Muscle layer of duodenum (tissue), 2 donors: ENCODE data around the gene N4BP2.
A peak's percentile ranks its signal among the peaks of the same experiment; 100 is the strongest.

ENCODE experiments used
- H3K27ac ChIP-seq: one replicate; pipeline ENCODE4 v1.7.0; 2013; ENCODE audit warnings: mild to moderate bottlenecking, low read length
- H3K27me3 ChIP-seq: one replicate; pipeline ENCODE4 v1.7.0; 2013; ENCODE audit warnings: low read depth, mild to moderate bottlenecking, control low read depth, low read length
- H3K36me3 ChIP-seq, 2 donors: one replicate each; pipeline ENCODE4 v1.7.0; 2013; ENCODE audit warnings: low read length in 2 of 2, control low read depth in 1 of 2, mild to moderate bottlenecking in 1 of 2; ENCODE audit not compliant: insufficient read depth in 2 of 2, control insufficient read depth in 1 of 2
- H3K4me1 ChIP-seq, 2 donors: one replicate each; pipeline ENCODE4 v1.7.0; 2013; ENCODE audit warnings: low read length in 2 of 2, mild to moderate bottlenecking in 2 of 2, control low read depth in 1 of 2, moderate library complexity in 1 of 2; ENCODE audit not compliant: insufficient read depth in 2 of 2, control insufficient read depth in 1 of 2
- H3K4me3 ChIP-seq, 2 donors: one replicate each; pipeline ENCODE4 v1.7.0; 2013; ENCODE audit warnings: low read length in 2 of 2, low read depth in 1 of 2, mild to moderate bottlenecking in 1 of 2
- H3K9me3 ChIP-seq, 2 donors: one replicate each; pipeline ENCODE4 v1.7.0; 2013; ENCODE audit warnings: low read length in 2 of 2, control low read depth in 1 of 2, mild to moderate bottlenecking in 1 of 2; ENCODE audit not compliant: control insufficient read depth in 1 of 2
- donor health status: healthy.

Gene N4BP2

DNA sequence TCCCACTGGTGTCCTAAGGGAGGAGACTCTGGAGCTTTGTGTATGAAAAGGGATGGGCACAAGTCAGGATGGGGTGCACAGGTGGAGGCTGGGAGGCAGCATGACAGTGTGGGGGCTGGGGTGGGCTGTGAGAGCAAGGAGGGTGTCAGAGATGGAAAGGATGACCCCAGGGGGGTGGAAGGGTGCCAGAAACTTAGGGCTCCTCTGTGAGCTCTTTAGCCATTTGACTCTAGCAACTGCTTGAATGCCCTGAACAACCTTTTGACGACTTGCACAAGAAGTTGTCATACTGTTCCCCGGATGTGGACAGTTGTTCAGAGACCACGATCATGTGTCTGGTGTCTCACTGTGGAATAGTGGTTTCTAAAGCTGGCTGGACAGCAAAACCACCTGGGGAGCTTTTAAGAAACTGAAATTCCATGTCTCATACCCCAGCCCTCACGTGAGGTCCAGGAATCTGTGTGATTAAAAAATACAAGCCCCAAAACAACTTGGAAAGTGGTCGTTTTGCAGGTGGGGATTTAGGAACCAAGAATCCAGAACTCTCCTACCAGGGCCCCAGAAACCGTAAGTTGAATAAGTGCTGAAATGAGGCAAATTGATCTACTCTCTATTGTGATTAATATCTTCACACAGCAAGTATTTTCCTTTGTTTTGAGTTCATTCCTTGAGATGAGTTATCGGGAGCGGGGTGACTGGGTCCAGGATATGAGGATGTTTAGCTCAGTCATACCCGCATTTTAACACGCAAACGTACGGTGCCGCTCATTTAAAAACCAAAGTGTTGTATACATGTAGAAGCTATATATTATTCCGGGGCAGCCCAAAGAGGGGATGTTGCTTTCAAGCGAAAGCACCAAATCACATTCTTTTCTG lies 143.6 kb downstream of the N4BP2 start:
- peak overlapping the region in 1 of 2 donors; percentile 13 for H3K4me3 ChIP-seq
- no peaks in the 10 kb centered on the region for H3K9me3 ChIP-seq
- H3K27me3 ChIP-seq, result no peaks in the 10 kb centered on the region
- H3K4me1 ChIP-seq, result no peaks in the 10 kb centered on the region
- no peaks in the 10 kb centered on the region for H3K36me3 ChIP-seq
- H3K27ac ChIP-seq, result peak overlapping the region; percentile 45

DNA sequence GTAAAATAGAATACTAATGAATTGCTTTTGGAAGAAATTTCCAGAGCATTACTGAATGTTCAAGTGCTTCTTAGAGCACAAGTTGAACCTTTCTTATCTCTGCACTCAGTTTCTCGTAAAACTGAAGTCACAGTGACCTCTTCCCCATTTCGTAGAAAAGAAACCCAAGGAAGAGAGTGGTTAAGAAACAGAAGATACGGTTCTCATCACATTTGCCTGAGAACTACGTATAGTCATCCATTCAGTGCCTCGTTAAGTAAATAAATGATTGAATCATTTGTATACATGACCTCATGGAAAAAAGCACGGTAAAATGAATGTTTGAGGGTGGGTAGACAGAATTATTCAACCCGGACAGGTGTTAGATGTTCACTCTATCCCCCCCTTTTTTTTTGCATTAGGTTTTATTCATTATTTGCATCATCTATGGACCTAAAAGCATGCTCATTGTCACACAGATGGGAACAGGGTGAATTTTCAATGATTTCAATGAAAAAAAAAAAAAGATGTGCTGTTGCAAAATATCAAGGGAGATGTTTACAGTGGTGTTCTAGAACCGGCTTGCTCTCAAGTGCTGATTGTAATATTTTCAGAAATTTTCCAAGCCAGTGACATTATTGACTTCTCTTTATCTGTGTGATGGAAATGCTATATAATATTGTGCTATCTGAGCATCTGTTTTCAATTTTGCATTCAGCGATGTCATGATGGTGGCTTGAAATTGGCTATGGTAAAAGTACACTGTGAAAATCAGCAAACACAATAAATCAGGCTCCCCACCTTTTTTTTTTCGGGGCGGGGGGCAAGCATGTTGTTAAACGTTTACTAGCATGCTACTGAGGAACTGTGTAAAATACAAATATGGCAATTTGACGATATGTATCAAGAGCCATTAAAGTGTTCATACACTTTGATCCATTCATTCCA lies 144.5 kb downstream of the N4BP2 start:
- Histone ChIP-seq H3K36me3 (no peaks in the 10 kb centered on the region), H3K4me1 (no peaks in the 10 kb centered on the region), H3K27ac (peak overlapping the region; percentile 45), H3K9me3 (no peaks in the 10 kb centered on the region), H3K27me3 (no peaks in the 10 kb centered on the region), H3K4me3 (peak overlapping the region in 1 of 2 donors; percentile 13)

DNA sequence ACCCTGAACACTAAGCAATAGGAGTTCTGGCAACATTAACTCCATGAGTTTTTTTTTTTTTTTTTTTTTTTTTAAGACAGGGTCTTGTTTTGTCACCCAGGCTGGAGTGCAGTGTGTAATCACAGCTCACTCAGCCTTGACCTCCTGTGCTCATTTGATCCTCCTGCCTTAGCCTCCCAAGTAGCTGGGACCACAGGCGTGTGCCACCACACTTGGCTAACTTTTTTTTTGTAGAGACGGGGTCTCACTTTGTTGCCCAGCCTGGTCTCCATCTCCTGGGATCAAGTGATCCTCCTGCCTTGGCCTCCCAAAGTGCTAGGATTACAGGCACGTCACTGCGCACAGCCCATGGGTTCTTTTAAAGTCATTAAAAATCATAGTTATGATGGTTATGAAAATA lies 145.2 kb downstream of the N4BP2 start:
- H3K27ac ChIP-seq, result no peak overlapping the region
- no peaks in the 10 kb centered on the region for H3K9me3 ChIP-seq
- no peaks in the 10 kb centered on the region for H3K4me1 ChIP-seq
- H3K27me3 ChIP-seq, result no peaks in the 10 kb centered on the region
- no peak overlapping the region for H3K4me3 ChIP-seq
- H3K36me3 ChIP-seq, result no peaks in the 10 kb centered on the region

DNA sequence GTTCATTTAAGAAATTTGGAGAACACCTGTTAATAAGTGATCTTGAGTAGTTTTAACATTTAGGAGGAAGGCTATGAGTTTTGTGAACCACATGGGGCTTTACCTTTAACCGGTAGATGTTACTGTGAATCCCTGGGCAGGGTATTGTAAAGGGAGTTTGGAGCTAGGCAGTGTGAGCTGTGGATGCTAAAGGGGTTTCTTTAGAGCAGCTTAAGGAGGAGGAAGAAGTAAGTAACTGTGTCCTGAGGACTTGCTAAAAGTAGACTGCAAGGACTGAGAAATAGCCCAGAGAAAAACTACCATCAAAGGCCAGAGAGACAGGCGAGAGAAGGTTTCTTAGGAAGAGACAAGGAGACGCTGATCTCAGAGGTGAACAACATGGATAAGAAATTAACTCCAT lies 145.8 kb downstream of the N4BP2 start:
- no peak overlapping the region for H3K4me3 ChIP-seq
- no peaks in the 10 kb centered on the region for H3K9me3 ChIP-seq
- no peaks in the 10 kb centered on the region for H3K36me3 ChIP-seq
- peak overlapping the region; percentile 26 for H3K27ac ChIP-seq
- no peaks in the 10 kb centered on the region for H3K4me1 ChIP-seq
- no peaks in the 10 kb centered on the region for H3K27me3 ChIP-seq

DNA sequence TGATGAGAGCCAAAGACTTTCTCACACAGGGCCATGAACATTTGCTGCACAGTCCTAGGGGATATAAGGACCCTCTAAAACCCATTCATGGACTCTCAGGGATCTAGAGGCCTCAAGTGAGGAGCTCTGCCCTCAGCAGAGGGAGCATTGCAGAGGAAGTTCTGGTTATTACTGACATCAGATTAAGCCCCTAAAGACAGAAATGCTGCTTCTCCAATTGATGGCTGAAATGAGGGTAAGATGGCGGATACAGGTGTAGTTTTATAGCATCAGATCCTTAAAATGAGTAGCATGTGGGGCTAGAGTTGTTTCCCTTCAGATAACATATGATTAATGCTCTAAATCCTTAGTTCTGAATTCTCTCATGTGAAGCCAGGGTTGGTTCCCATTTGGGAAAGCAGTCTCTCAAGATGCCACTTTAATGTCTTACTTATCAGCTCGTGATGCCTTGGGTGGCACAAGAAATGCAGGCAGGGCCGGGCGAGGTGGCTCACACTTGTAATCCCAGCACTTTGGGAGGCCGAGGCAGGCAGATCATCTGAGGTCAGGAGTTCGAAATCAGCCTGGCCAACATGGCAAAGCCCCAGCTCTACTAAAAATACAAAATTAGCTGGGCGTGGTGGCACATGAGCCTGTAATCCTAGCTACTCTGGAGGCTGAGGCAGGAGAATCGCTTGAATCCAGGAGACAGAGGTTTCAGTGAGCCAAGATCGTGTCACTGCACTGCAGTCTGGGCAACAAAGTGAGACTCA lies 148.0 kb downstream of the N4BP2 start:
- Histone ChIP-seq H3K36me3 (no peaks in the 10 kb centered on the region), H3K27me3 (no peaks in the 10 kb centered on the region), H3K4me3 (no peak overlapping the region), H3K27ac (no peak overlapping the region), H3K9me3 (no peaks in the 10 kb centered on the region), H3K4me1 (no peaks in the 10 kb centered on the region)

DNA sequence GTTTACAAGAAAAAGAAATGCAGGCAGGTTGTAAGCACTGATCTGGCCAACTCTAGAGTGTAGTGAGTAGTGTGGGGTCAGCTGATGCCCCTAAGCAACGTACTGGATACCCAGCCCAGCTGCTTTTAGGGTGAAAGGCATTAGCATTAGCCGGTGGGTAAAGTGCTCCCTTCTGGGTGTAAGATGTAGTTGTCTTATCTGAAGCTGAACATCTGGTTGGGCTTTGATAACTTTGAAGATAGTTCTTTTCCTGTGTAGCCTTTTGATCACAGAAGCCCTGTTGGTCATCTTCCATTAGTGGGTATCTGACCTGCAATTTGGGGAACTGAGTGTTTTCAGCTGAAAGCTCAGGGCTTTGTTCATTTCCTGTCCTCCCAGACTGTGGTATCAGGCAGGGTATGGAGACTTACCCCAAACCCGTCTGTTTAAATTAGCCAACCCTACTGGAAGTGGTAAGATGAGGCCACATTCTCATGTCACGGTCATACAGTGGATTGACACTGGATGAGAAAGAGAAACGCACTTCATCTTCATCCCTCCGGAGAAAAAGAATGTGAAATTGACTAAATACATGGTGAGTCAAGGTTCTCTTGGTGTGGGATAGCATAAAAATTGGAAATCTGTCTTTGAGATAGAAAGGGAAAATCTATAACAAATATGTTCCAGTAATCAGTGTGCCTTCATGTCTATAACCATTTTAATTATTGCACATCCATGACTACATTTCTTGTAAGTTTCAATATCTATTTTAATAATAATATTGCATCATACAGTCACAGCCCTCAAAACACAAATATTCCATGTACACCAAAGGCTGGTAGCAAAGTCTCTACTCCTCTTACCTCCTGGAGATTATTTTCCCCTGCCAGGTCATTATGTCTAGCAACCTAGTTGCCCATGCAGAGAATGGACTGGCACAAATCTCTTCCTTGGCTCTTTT lies 148.9 kb downstream of the N4BP2 start:
- Histone ChIP-seq H3K4me3 (no peak overlapping the region), H3K9me3 (no peaks in the 10 kb centered on the region), H3K27ac (peak overlapping the region; percentile 69), H3K27me3 (no peaks in the 10 kb centered on the region), H3K4me1 (no peaks in the 10 kb centered on the region), H3K36me3 (no peaks in the 10 kb centered on the region)

DNA sequence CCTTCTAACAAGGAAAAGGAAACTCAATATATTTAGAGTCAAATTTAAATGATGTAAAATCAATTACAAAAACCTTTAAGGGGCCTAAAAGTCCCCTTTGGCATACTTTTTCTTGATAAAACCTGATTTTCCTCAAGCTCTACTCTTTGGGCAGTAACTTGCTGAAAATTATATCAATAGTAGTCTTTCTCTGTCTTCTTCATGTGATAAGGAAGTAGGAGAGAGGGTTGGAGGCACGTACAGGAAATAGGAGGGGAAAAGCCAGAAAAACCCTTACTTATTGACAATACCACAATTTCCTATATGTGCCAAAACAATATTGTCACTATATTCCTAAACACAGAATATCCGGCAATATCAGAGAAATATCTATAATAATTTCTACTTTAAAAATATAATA lies 149.8 kb downstream of the N4BP2 start:
- Histone ChIP-seq H3K4me3 (no peak overlapping the region), H3K4me1 (no peaks in the 10 kb centered on the region), H3K36me3 (no peaks in the 10 kb centered on the region), H3K9me3 (no peaks in the 10 kb centered on the region), H3K27ac (peak overlapping the region; percentile 69), H3K27me3 (no peaks in the 10 kb centered on the region)
